Ascending aorta (tissue), 2 donors: ENCODE measurements around the gene IGSF6. TPM values are rescaled to one million over a fixed set of nuclear protein-coding genes. Genes with fewer than 3 reads are reported as not detected.

Experiments
- DNase-seq, 2 donors: peaks; one replicate each; pipeline ENCODE4 v3.0.0-alpha.2; 2019; ENCODE audit warnings: low spot score in 2 of 2
- H3K27ac ChIP-seq, 2 donors: fragments of 200-600 bp; sonication (generic); one replicate each; pipeline ENCODE4 v1.5.1; 2016 to 2017; ENCODE audit warnings: mild to moderate bottlenecking in 1 of 2
- H3K27me3 ChIP-seq: fragments of 200-600 bp; sonication (generic); one replicate; pipeline ENCODE4 v1.5.1; 2017
- H3K36me3 ChIP-seq, 2 donors: fragments of 200-600 bp; sonication (generic); one replicate each; pipeline ENCODE4 v1.5.1; 2016
- H3K4me1 ChIP-seq, 2 donors: fragments of 200-600 bp; sonication (generic); one replicate each; pipeline ENCODE4 v1.5.1; 2016 to 2017; ENCODE audit warnings: mild to moderate bottlenecking in 1 of 2
- H3K4me3 ChIP-seq, 2 donors: fragments of 200-600 bp; sonication (generic); one replicate each; pipeline ENCODE4 v1.5.1; 2016 to 2017; ENCODE audit warnings: mild to moderate bottlenecking in 1 of 2
- H3K9me3 ChIP-seq, 2 donors: fragments of 200-600 bp; sonication (generic); one replicate each; pipeline ENCODE4 v1.5.1; 2016
- CTCF ChIP-seq, 3 experiments: fragments of 200-600 bp in 2 of 3; fragments of 450-650 bp in 1 of 3; sonication (generic) in 2 of 3; IDR thresholded peaks; one replicate each; pipeline ENCODE4 v1.5.1; 2016 to 2019; ENCODE audit warnings: antibody characterized with exemption in 3 of 3, mild to moderate bottlenecking in 1 of 3, moderate library complexity in 1 of 3
- intact Hi-C: fragments of 100-400 bp; cut with DNase I; formaldehyde crosslinking; loops from one replicate; pipeline ENCODE4 v1.15.1; 2023
- total RNA-seq: library from RNA; depleted of rRNA; stranded (reverse); fragments of >200 nt; gene quantifications from one replicate; pipeline ENCODE4 v1.1.0, GENCODE V29; 2016

The IGSF6 gene
- total RNA-seq, 1 donor from 2014 or later: 3.1 TPM

- Histone ChIP-seq H3K27me3 (no peaks in the 10 kb centered on the region), H3K4me3 (no peak overlapping the region), H3K9me3 (no peaks in the 10 kb centered on the region), H3K36me3 (peaks cover 14 to 36% of the 10 kb centered on the region in 2 donors), H3K27ac (no peak overlapping the region), H3K4me1 (no peaks in the 10 kb centered on the region)
- DNase-seq: no peak
- no peak for TF ChIP-seq CTCF (IDR thresholded peaks at IDR 0.05)
- intact Hi-C loops: no loop called here
These were observed 23.6 kb downstream of the IGSF6 start for GRCh38 chr16:21628772-21629171.

DNA sequence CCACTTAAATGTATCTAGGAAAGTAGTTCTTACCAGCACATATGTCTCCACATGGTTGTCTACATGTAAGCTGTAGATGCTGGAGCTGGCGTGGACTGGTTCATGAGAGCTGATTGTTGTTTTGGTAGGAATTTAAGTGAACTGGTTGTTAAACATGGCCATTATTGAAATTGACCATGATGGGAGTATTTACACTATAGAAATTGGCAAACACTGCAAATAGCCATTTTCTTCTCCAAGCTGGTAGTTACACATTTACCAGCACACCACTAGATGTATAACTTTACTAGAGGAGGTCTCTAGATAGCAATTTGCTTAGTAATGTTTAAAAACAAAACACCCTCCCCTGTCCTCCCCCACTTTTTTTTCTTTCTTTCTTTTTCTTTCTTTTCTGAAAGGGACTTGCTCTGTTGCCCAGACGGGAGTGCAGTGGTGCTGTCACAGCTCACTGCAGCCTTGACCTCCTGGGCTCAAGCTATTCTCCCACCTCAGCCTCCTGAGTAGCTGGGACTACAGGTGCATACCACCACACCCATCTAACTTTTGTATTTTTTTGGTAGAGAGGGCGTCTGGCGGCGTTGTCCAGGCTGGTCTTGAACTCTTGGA, 24.2 kb downstream of the IGSF6 start:
- Histone ChIP-seq H3K9me3 (no peaks in the 10 kb centered on the region), H3K4me3 (no peak overlapping the region), H3K27me3 (no peaks in the 10 kb centered on the region), H3K4me1 (no peaks in the 10 kb centered on the region), H3K27ac (no peak overlapping the region), H3K36me3 (peaks cover 14 to 39% of the 10 kb centered on the region in 2 donors)
- DNase-seq: no peak
- intact Hi-C loops: no loop called here
- TF ChIP-seq CTCF (IDR thresholded peaks at IDR 0.05): no peak

- no peak for DNase-seq
- Histone ChIP-seq H3K4me3 (no peak overlapping the region), H3K4me1 (no peaks in the 10 kb centered on the region), H3K9me3 (no peaks in the 10 kb centered on the region), H3K27me3 (no peaks in the 10 kb centered on the region), H3K27ac (no peak overlapping the region), H3K36me3 (peaks cover 14 to 41% of the 10 kb centered on the region in 2 donors)
- intact Hi-C loops: no loop called here
- TF ChIP-seq CTCF (IDR thresholded peaks at IDR 0.05): no peak
These were observed 25.6 kb downstream of the IGSF6 start for GRCh38 chr16:21626659-21627277.

- no peak for DNase-seq
- H3K27me3 ChIP-seq: no peaks in the 10 kb centered on the region
- TF ChIP-seq CTCF (IDR thresholded peaks at IDR 0.05): no peak
- intact Hi-C loops: no loop called here
- no peaks in the 10 kb centered on the region for H3K9me3 ChIP-seq
- H3K36me3 ChIP-seq: peaks cover 10 to 37% of the 10 kb centered on the region in 2 donors
- no peaks in the 10 kb centered on the region for H3K4me1 ChIP-seq
- no peak overlapping the region for H3K27ac ChIP-seq
- H3K4me3 ChIP-seq: no peak overlapping the region
These were observed 27.4 kb downstream of the IGSF6 start for GRCh38 chr16:21625026-21625425.

- Histone ChIP-seq H3K36me3 (peaks cover 13 to 31% of the 10 kb centered on the region in 2 donors), H3K27ac (no peak overlapping the region), H3K9me3 (no peaks in the 10 kb centered on the region), H3K27me3 (no peaks in the 10 kb centered on the region), H3K4me3 (no peak overlapping the region), H3K4me1 (no peaks in the 10 kb centered on the region)
- DNase-seq: no peak
- intact Hi-C loops: no loop called here
- TF ChIP-seq CTCF (IDR thresholded peaks at IDR 0.05): no peak
These were observed 29.9 kb downstream of the IGSF6 start for GRCh38 chr16:21622545-21622944.
